Right forelimb (tissue), 1 donor: ENCODE data around the gene G0S2.
A peak's percentile ranks its signal among the peaks of the same experiment; 100 is the strongest.

Experiments used
- DNase-seq: peaks from one replicate; pipeline ENCODE4 v3.0.0-alpha.2; 2018

G0S2 gene

DNA sequence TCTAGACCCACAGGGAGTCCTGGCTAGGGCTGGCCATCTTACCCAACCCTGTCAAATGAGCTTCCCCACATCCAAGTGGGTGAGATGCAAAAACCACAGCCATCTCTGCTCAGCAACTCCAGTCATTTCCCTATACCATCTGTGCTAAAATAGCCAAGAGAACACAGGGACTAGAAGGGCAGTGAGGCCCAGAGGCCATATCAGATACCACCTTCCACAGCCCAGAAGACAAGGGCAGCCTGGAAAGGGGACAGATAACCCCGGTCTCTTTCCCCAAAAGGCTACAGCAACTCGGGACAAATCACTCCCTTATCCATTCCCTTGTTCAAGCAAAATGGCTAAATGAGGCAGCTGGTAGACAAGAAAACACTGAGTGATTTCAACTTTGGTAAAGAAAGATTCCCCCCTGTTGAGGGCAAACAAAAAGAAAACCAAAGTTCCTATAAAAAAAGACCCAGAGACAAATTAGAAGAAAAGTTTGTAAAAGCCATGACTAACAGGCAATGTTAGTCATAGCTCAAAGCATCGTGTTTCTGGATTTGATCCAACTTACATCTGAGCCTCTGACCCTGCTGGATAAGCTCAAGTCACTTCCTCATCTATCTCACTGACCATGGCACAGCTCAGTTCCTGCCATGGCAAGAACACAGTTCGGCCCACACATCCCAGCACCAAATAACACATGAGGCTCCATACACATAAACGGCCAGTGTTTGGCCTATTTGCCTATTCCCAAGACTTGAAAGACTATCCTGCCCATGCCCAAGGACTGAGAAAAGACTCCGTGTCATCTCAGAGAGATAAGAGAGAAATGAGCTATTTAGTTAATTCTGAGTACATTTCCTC lies 26.1 kb upstream of the G0S2 start:
- no peak for DNase-seq

DNA sequence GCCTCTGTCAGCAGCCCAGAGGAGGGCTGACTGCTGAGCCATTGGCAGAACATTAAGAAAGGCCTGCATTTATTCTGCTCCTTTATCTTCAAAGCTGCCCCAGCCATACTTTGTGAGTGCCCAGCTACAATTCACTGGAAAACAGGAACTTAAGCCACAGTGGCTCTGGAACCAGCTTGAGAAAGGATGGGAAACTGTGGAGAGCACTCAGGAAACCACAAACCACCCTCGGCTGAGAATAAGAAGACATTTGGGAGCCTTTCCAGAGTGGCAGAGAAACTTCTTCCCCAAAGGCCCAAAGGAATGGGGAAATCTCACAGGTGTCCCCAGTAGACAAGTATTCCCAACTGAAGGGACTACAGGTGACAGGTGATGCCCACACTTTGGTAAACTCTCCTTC lies 24.8 kb upstream of the G0S2 start:
- no peak for DNase-seq

DNA sequence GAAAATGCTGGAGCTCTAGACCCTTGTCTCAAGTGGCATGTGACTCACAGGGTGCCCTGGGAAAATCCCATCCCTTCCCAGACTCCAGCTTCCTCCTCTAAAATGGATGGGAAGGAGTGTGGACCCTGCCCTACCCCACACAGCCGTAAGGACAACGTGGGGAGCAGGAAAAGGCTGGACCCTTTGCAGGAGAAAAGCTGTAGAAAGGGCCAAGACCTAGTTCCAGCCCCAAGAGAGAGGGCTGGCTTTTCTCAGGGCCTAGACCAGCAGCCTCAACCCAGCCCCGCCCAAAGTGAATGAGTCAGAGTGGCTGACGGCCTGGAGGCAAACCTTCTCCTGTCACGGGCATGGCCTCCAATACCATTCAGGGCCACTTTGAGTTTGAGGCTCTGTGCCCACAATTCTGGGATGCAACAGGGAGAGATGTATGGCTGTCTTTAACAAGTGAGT lies 24.0 kb upstream of the G0S2 start:
- no peak for DNase-seq

DNA sequence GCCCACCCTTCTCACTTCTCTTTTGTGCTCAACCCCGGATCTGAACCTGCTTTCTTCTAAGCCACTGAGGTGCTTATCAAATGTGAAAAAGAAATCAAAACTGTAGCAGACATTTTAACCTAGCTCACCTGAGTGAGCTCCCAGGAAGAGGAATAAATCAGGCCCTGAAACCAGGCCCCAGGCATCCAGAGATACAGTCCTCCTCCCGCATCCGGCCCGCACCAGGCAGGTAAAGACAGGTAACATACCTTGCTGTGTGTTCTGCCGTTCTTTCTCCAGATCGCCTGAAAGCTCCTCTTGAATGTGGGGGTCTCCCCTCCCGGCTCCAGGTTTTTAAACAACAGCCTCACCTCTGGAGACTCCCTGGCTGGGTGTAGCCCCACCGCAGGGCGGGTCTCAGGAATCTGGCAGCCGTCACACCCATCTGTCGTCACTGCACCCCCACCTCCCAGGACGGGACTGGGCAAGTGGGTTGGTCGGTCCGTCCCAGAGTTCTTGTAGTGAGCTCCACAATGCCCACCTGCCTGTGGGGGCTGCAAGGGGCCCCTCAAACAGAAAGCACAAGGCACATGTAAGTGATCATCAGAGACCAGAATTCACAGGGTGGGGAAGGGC lies 23.0 kb upstream of the G0S2 start, which contains the start of gene LAMB3:
TSS of gene LAMB3 (minus strand) at position 305 of the 615 bp plus-strand sequence. CDS start 1,481 bp downstream, outside the sequence.
- no peak for DNase-seq

DNA sequence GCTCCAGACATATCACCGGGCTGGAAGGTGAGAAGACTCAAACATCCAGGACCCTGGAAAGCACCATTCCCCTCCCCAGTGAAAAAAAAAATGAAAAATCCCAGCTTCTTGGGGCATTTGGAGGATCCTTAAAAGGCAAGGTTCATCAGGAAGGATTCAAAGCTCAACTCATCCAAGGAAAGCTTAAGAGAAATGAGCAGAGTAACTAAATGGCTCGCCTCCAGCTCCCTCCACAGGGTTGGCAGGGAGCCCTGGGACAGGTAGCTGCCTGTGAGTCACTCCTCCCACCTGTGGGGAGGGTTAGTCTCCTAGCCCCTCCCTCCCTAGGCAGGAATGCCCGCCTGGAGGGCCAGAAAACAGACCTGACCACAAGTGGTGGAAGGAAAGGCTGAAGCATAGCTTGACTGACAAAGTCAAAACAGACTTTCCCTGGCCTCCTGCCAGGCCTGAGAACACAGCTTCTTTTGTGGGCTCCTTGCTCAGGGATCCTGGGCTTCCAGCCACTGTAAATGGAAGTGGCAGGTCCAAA lies 22.3 kb upstream of the G0S2 start:
- DNase-seq = peak; percentile 81

DNA sequence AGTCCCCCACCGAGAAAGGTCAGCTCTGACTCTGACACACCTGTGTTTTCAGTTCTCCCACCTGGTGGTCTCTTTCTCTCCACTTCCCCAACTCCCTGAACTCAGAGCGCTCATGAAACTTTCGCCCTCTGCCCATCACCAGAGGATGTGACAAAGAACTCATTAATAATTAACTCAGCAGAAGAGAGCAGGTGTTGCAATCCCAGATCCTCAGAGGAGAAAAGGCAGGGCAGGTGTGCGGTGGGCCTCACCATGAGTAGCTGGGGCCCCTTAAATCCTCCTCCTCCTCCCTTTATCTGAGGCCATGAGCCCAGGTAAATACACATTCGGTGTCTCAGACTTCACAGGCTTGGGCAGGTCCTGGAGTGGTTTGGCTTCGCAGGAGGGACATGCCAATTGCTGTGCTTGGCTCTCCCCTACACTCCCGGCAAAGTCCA lies 21.3 kb upstream of the G0S2 start:
- no peak for DNase-seq

DNA sequence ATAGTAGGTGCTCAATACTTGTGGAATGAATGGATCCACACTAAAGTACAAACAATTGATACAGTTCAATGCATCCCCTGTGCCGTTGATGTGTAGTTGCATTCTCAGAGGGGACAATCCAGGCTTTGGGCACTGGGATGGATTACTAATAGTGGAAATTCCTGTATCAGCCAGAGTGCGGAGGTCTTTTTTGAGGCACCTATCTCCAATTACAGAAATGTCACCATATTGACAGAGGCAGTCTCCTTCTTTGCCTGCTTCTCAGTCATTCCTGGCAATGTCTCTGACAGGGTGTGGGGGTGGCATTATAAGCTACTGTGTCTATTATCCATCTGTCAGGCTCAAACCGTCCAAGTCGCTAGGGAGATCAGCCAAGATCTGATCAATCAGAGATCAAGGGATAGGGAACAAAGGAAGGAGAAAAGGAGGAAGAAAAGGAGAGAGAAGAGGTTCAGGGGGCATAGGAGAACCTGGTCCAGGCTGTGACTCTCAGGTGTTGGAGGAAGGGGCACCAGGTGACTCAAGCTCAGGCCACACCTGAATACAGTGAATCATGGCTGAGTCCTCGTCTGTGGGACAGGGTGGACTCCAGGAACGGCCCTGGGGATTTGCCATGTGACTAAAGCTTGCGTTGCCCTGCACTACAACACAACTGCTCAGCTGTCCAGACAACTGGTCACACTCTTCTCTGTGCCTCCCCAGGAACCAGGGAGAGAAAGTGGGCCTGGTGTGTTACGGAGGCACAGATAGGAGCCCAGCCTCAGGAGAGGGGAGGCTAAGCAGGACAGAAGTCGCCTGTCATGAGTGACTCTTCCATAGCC lies 19.6 kb upstream of the G0S2 start:
- DNase-seq = no peak

DNA sequence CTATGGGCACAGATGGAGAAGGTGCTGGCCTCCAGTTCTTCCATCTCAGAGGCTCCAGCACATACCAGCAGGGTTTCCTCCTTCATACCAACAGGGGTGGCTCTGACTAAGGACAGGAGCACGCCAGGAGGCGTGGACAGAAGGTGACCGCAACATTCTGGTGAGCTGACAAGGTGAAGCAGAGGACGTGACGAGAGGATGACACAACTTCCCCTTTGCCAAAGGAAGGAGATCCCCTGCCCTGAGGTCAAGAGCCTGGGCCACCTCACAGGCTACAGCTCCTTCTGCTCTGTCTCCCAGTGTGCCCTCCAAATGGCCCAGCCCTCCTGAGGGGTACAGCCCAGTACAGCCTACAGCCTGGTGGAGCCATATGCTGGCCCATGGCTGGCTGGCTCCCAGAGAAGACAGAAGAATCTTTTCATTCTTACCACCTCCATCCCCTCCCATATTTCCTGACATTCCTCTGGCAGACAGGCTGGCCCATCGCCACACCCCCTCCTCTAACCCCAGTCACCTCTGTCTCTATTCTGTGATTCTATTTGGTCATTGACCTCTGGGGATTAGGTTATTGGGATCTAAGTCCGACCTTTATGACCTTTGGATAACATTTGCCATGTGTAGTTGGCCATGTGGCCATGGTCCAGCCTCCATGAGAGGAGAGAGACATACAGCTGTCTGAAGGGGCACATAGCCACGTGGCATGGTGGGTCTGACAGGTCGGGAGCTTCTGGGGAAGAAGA lies 17.9 kb upstream of the G0S2 start:
- no peak for DNase-seq

DNA sequence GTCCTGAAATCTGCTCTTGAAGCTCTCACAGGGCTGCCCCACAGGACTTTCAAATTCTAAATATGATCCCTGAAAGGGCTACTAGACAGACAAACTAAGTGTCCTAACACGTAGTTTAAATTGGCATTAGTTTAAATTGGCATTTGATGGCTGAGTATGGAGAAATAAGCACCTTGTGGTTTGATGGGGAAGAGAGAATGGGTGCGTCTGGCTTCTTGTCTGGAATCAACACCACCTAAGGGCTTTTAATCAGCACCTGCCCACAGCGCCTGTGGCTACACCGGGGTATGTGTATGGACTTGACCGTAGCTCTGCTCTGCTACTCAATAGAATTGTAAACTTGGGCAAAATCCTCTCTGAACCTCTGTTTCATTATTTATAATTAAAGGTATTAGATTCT lies 17.3 kb upstream of the G0S2 start:
- no peak for DNase-seq

DNA sequence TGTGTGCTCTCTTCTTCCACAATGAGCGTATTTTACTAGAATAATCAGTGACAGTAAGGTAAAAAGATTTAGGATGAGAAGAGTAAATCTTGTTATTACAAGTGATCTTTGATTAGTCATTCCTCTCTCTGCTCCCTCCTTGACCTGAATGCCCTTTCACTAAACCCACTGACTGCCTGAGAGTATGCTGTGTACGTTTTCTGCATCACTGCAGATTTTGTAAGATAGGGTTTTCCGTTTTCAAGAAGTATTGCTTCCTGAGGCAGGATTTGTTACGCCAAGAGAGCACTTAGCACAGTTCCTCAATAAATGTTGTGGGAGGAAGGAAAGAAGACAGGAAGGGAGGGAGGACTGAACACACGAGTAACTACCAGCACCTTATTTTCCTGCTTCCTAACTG lies 15.3 kb upstream of the G0S2 start:
- no peak for DNase-seq

DNA sequence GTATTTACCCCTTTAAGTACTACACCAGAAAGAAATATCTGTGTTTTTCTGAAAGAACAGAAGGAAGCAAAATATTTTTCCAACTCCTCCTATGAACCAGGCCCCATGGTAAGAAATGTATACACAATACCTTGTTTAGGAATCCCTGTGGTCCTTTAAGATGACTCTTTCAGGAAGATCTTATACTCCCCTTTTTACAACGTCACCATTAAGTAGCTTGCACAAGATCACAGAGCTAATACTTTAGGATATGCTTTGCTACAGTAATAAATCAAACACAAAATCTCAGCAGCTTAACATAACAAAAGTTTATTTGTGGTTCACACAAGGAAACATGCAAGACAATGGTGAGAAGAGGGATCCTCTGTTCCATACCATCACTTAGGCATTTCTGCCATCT lies 14.1 kb upstream of the G0S2 start:
- DNase-seq = no peak

DNA sequence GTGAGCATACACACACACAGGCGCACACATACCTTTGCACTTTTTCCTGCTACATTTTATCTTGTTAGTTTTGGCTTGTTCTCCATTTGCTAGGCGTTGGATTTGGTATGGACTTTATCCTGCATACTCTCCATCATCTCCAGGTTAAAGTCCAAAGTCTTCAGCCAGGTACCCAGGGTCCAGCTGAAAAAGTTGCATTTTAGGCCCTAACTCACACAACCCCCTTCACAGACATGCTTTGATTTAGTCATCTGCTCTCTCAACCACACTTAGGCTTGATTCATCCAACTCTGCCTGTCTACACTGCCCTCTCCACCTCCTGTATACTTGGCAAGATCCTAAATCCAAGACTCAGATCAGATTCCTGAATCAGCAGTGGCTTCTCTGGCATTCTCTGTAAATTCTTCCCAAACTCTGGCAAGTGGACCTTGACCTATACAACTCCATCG lies 12.3 kb upstream of the G0S2 start:
- DNase-seq = no peak

DNA sequence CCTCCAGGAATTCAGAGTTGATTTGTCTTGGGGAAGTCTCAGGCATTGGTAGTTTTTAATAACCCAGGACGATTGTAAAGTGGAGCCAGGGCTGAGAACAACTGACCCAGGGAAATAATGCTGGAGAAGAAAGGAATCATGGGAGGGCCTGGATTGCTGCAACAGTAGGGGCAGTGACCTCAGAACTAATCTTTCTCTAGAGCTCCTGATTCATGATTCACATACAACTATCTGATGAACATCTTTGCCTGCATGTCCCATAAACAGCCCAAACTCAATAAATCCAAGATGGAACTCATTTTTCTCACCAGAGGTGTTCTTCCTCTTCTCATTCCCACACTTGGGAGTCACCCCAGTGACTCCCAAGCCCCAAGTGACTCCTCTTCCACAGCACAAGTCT lies 8.1 kb upstream of the G0S2 start:
- no peak for DNase-seq

DNA sequence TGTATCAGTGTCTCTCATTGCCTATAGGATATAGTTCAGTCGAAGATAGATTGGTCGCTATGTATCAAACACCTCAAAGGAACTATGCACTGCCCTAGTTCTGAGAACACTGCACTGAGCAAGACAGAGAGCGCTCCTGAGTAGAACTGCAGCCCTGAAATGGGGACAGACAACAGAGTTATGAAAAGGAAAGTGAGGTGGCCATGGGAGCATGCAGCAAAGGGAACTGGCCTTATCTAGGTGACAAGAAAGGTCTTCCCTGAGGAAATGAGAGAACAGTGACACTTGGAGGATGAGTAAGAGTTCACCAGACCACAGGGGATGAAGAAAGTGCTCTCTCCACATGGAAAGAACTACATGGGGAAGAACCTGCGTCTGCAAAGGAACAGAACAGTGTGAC lies 7.5 kb upstream of the G0S2 start:
- DNase-seq = no peak

DNA sequence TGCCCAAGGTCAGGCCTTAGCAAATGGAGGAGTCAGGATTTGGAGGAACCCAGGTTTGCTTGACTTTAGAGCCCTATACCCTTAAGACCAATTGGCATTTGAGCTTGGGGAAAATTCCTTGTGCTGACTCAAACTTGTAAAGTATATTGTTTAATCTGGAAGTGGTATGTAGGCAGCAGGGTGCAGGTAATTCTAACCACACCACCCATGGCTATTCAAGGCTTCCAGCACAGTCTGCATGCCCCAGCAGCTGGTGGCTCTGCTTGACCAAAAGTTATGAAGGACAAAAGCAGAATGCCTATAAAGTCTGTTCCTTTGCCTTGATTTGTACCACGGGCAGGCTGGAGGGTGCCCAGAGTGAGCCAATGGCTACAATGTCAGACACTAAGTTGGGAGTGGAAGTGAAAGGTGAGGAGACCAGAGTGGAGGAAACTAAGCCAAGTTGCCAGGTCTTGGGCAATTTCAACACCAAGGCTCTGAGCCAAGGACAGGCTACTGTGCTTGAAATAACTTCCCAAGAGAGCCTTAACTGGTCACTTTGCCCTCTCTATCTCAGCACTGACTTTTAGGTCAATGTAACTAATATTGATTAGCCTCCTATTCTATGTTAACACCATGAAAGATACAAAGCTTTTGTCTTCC lies 4.7 kb upstream of the G0S2 start:
- no peak for DNase-seq

DNA sequence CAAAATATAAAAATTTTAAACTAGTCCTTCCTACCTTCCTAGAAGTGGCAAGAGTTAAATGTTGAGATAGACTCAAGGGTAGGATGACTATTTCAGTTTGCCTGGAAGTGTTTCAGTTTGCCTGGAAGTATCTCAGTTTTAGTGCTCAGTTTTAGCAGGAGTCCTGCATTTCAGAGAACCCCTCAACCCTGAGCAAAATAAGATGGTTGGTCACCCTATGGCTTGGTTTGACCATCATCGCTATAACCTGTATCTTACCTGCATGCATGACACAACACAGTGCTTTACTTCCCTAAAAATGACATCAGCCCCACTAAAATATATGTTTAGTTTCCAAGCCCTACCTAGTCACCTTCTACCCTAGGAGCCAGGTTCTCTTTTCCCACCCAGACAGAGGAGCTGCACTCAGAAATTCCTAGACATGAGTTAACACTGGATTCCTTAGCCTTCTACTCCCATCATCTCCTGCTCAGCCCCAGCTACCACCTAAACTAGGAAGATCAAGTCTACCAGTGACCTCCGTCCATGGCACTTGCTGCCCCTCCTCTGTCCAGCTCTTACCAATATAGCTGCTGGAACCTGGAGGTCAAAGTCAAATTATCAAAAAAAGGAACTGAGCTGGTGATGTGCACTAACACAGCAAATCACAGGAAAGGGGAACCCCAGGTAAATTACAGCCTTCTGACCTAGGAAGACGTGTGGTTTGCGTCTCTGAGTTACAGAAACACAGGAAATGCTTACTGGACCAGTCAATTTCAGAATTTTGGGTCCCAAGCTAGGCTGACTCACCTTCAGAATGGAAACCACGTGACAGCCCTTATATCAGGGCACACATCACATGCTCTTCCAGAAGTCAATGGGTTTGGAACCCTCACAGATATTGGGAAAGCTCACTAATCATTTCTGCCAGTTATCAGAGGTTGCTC lies 2.2 kb upstream of the G0S2 start:
- DNase-seq = no peak

DNA sequence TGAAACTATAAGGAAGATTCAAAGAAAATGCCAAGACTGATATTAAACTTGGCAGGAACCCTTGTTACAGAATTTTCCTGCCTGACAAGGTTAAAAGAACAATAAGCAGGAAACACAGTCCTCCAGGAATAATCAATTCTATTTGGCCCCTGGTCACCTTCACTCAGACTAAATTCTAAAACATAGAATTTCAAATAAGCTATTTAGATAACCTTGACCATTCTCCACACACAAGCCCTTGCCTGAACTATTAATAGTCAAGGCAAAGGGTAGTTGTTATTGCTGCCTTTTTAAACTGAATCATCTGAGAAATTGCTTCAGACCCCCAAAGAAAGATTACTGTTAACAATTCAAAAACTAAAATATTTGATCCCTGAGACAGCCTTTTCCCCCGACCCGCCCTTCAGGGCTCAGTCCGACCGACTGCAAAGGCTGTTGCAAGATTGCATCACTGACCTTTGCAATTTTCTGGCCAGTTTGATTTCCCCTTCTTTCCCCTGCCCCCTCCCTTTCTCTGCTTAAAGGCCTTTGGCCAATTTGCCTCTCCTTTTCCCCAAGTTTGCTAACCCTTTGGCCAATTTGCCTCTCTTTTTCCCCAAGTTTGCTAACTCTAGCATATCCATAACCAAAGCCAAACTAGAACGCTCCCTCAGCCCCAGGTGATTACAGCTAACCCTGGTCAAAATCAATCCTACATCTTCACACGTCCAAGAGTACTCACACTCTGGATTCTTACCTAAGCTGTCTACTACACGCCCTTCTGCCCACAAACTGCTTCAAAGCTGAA lies 1.4 kb upstream of the G0S2 start:
- no peak for DNase-seq

DNA sequence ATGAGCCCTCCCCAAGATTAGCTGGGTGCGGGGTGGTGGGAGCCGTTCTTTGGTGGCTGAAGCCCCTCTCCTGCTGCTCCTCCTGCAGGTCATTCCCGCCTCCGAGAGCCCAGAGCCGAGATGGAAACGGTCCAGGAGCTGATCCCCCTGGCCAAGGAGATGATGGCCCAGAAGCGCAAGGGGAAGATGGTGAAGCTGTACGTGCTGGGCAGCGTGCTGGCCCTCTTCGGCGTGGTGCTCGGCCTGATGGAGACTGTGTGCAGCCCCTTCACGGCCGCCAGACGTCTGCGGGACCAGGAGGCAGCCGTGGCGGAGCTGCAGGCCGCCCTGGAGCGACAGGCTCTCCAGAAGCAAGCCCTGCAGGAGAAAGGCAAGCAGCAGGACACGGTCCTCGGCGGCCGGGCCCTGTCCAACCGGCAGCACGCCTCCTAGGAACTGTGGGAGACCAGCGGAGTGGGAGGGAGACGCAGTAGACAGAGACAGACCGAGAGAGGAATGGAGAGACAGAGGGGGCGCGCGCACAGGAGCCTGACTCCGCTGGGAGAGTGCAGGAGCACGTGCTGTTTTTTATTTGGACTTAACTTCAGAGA lies 448 bp downstream of the G0S2 start:
- DNase-seq = no peak

DNA sequence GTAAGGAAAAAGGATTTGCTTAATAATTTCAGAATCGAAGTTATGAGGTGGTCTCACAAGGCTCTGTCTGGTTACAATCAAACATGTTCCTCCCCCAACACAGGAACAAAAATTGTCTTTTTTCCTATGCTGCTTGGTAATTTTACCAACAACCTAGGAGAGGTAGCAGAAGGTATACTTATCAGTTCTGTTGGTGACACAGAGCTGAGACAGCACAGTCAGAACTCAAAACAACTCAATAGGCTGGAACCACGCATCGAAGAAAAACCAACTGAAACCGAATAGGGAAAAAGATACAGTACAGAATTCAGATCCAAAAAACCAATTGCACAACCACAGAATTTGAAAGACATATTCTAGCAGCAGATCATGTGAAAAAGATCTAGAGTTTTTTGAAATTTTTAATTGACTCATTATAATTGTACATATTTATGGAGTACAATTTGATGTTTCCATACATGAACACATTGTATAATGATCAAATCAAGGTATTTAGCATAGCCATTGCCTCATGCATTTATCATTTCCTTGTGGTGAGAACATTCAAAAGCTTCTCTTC lies 3.8 kb downstream of the G0S2 start:
- no peak for DNase-seq
